ENCODE results near the gene SNRPA1.
"Not testable (repeated sequence)": the region's sequence is repeated elsewhere in the genome, so short reads cannot be mapped to it uniquely, and the experiment has no call there.

The SNRPA1 gene

DNA sequence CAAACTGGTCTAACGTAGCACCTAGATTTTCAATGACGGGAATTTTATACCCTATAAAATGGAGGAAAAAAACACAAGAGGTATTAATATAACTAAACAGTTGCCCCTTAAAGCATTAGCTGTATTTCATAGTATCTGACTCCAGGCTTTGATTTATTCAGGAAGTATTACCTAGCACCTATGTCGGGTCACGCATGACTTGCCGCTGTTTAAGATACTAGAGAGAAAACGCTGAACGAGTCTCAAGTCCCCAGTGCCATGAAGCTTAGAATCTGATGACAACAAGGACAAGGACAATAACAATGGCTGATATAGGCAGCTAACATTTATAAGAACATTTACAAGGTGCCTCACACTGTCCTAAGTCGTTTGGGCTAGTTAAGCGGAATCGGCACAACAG is 1.9 kb downstream of the SNRPA1 start:
- no peak for DNase-seq (ENCODE audit: low read depth)

- no peak for DNase-seq (ENCODE audit: low read depth)
Measured at GRCh38 chr15:101288905-101289513, 6.0 kb downstream of the SNRPA1 start.

DNA sequence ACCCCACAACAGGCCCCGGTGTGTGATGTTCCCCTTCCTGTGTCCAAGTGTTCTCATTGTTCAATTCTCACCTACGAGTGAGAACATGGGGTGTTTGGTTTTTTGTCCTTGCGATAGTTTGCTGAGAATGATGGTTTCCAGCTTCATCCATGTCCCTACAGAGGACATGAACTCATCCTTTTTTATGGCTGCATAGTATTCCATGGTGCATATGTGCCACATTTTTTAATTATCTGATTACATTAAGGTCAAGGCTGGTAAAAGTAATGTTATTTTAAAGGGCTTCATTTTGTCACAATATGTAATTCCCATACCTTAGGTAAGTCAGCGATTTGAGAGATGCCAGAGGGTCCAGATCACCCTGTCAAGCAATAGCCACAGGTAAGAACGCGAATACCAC is 7.7 kb downstream of the SNRPA1 start:
- not testable (repeated sequence) for DNase-seq (ENCODE audit: low read depth)

GRCh38 chr15:101286471-101287114 is 8.5 kb downstream of the SNRPA1 start:
- no peak for DNase-seq (ENCODE audit: low read depth)

DNA sequence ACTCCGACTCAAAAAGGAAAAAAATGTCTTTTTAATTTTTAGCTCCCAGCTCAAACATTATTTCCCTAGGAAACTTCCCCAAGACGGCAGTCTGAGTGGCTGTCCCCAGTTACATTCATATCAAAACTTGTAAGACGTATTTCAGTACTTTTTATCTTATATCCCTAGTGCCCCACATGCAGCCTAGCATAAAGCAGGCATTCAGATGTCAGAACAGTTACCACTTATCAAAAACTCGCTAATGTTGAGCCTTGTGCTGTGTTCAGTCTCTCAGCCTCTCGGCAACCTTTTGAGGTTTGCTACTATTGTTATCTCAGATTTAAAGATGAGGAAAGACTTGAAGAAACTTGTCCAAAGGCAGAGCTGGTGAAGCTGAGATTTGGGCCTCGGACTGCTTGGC is 11.1 kb downstream of the SNRPA1 start:
- DNase-seq (ENCODE audit: low read depth): no peak

DNA sequence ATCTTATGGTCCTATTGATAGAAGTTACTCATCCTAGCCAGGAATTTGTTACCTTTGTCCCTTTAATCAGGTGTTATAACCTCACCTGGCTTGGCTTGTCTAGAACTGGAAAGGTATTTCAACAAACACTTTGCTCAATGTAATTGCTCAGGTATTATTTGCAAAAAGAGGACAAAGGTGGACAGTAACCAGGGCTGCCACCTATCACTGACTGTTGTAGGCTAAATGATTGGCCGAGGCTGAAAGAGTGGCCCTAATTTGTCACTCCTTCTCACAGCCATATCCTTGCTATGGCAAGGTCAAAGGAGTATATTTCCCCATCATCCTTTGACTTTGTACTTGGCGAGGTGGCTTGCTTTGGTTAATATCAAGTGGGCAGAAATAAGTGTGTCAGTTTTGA is 15.0 kb downstream of the SNRPA1 start:
- no peak for DNase-seq (ENCODE audit: low read depth)

DNA sequence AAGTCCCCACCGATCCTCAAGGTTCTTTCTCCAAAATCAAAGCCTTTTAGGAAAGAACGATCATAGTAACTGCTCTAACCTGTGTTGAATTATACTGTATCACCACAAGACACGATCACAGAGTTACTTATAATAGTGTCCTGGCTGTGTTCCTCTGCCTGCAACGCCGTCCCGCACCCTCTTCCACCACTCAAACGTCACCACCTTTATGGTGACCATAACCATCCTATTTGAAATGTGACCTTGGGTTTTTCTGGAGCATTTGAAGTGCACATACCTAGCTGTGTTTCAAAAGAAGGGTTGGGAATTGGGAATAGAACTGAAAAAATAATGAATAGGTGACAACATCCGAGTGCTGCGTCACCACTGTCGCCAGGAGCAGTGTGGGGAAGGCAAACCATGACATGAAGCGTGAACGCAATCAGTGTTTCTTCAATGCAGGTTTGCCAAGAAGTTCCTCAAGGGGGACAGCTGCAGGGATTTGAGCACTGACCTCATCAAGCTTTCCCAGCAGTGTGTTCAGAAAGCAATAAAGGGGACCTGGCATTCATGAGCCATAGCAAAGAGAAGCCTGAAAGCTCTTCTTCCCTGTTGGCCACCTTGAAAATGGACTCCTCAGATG is 17.0 kb downstream of the SNRPA1 start:
- no peak for DNase-seq (ENCODE audit: low read depth)

GRCh38 chr15:101277038-101277822 is 17.8 kb downstream of the SNRPA1 start, which contains the start of gene SELENOS:
SELENOS (minus strand) TSS chr15:101277485; CDS start chr15:101277417, 68 bp downstream.
- peak; percentile 89 for DNase-seq (ENCODE audit: low read depth)

GRCh38 chr15:101276501-101277037 is 18.5 kb downstream of the SNRPA1 start:
- no peak for DNase-seq (ENCODE audit: low read depth)

- DNase-seq (ENCODE audit: low read depth): no peak
Measured at GRCh38 chr15:101275018-101275417, 20.0 kb downstream of the SNRPA1 start.

DNA sequence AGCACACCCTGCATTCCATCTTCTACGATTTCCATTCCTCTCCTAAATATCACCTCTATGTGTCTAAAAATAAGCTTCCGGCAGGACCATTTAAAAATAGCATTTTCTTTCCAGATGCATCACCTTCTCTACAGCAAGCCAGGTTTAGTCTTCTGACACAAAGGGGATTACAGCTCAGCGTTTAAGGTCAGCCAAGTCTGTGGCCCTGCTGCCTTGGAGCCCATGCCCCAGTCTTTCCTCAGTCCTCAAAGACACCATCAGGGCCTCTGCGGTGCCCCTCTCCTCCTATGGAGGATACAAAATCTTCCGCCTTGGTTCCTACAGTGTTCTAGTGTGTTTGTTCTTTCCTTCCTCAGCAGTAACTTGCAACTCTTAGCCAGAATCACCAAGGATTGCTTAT is 21.5 kb downstream of the SNRPA1 start:
- DNase-seq (ENCODE audit: low read depth): no peak

DNA sequence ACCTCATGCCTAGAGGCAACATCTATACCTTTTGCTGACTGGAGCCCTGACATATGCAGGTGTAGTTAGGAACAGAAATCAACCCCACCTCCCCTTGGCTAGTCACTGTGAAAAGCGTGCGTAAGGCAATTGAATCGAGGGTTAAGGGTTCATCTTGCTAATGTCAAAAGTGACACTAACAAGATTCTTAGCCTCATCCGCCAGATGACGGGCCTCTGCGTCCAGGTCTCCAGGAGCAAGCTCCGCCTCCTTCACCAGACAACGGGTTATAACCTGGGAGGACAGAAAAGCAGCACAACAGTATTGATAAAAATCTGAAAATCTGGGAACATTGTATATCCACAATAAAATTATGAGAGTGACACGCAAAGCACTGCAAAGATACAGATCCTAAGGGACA is 22.5 kb downstream of the SNRPA1 start:
- no peak for DNase-seq (ENCODE audit: low read depth)

- DNase-seq (ENCODE audit: low read depth): no peak
Measured at GRCh38 chr15:101269479-101270223, 25.4 kb downstream of the SNRPA1 start.

- no peak for DNase-seq (ENCODE audit: low read depth)
Measured at GRCh38 chr15:101267320-101268104, 27.5 kb downstream of the SNRPA1 start.

DNA sequence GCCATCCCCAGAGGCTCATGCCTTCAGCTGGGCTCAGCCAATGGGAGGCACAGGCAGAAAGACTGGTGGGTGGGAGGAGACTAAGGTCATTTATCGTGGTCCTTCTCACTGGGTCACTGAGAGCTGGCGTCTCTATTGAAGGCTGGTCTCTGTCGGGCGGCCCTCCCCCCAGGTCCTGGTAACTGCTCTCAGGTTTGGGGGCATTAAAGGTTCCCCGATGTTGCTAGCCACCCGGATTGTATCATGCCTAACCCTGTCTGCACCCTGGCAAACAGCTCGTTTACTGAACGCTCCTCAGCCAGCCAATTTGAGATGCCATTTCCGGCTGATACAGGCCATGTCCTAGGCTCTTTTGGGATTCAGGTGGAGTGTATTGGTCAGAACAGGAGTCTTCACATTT is 28.3 kb downstream of the SNRPA1 start:
- DNase-seq (ENCODE audit: low read depth): no peak

DNA sequence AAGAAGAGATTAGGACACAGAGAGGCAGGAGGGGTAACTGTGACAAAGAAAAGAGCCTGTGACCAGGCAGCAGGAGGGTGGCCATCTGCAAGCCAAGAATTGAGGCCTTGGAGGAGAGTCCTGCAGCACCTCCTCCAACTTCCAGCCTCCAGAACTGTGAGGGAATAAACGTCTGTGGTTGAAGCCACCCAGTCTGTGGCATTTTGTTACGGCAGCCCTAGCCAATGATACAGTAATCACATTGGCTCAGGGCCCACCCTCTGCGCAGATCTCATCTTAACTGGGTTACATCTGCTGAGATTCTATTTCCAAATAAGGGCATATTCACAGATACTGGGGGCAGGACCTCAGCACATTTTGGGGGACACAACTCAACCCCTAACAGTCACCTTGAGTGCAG is 29.0 kb downstream of the SNRPA1 start:
- no peak for DNase-seq (ENCODE audit: low read depth)

DNA sequence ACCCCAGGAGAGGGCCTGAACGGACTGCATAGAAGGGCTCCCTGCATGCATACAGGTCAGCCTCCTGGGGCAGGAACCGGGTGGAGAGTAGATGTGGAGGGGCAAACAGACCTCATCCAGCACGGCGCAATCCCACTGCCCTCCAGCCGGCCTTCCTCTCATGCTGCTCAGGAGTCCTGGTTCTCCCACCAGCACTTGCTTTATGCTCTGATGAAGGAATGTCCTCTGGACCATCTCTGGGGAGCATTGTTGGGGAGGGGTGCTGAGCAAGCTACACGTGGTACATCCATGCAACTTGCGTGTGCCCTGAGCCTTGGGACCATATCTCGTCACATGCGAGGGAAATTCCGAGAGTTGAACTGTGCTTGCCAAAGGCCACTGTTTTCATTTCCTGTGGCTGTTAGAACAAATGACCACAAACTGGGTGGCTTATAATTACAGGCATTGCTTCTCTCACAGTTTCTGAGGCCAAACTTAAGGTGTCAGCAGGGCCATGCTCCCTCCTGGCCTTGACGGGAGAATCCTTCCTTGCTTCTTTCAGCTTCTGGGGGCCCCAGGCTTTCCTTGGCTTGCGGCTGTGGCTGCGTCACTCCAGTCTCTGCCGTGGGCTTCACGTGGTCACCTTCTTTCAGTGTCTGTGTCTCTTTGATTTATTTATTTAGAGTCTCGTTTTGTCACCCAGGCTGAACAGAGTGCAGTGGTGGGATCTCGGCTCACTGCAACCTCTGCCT is 30.0 kb downstream of the SNRPA1 start:
- no peak for DNase-seq (ENCODE audit: low read depth)

GRCh38 chr15:101264011-101264410 is 31.0 kb downstream of the SNRPA1 start:
- DNase-seq (ENCODE audit: low read depth): no peak

- no peak for DNase-seq (ENCODE audit: low read depth)
Measured at GRCh38 chr15:101262551-101262950, 32.5 kb downstream of the SNRPA1 start.
